RKO (cell line): ENCODE data around the gene MINK1.
"Not testable (repeated sequence)": the region's sequence is repeated elsewhere in the genome, so short reads cannot be mapped to it uniquely, and the experiment has no call there.

Experiments used
- DNase-seq: peaks from one replicate; pipeline ENCODE4 v3.0.0-alpha.2; 2016; ENCODE audit warnings: low spot score

MINK1 gene

GRCh38 chr17:4846635-4847390, 13.7 kb downstream of the MINK1 start:
- no peak for DNase-seq

DNA sequence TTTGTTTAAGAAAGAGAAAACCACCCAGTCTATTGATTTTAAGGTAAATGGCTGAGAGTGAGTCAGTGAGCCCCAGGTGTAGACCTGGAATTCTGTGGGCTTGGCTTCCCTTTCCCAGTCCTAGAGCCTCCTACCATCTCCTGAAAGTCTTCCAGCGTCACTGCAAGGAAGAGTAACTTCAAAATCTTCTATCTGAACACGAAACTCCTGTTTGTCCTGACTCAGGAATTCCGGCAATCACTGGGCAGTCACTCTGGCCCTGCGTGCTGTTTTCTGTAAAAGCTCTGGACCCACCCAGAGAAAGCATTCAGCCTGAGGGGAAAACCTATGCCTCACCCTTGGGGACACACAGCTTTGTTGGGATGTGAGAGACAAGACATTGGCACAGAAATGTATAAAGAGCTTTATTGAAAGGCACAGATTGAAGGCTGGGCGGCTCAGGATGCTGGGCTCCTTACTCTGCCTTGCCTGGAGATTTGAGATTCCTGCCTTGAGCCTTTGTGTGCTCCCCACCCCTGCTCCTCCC, 15.9 kb downstream of the MINK1 start:
- DNase-seq = no peak

GRCh38 chr17:4850246-4850645, 17.1 kb downstream of the MINK1 start:
- no peak for DNase-seq

DNA sequence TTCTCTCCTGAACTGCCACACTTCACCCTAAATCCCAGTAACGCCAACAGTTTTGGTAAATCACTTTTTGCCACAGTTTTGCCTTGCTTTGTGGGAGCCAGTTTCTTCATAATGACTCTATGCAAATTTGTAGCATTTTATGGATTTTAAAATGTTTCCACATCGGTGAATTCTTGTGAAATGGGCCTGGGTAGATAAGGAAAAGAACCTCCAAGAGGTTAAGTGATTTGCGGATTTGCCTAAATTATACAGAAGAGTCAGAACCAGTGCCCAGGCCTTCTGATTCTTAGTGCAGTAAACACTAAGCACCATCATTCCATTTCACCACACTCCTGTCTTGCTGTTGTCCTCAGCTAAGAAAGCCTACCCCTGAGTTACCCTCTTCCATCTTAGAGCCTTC, 17.9 kb downstream of the MINK1 start:
- no peak for DNase-seq

GRCh38 chr17:4852567-4853207, 19.5 kb downstream of the MINK1 start:
- DNase-seq = no peak

DNA sequence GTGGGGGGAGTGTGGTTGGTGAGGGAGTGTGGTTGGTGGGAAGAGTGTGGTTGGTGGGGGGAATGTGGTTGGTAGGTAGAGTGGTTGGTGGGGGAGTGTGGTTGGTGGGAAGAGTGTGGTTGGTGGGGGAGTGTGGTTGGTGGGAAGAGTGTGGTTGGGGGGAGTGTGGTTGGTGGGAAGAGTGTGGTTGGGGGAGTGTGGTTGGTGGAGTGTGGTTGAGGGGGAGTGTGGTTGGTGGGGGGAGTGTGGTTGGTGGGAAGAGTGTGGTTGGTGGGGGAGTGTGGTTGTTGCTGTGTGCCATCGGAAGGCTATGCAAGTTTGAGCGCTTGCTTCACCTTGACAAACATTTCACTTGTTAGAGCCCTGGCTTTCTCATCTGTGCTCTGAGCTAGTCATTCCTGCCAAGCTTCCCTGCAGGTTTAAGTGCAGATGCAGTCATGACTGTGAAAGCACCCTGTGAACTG, 20.1 kb downstream of the MINK1 start:
- DNase-seq = no peak

DNA sequence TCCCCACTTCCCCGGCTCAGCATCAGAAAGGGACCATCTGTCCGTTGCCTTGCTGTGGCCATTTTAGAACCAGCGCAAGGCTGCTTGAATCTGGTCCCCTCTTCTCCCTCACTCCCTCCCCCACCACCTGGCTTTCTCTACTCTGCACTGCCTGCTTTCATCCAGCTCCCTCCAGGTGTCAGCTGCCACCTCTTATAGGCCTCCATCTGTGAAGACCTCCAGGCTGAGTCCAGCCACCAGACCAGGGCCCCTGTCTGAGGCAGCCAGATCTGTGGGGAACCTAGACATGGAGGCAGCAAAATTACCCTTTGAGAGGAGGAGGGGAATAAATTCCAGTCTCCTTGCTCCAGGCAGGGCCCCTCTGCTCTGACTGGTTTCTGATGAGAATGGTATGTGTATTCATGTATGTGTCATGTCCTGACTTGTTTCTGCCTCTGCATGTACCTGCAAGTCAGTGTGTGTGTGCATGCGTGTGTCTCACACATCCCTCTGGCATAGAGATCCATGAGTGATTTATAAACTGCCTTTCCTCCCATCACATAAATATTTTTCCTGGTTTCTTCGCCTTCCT, 21.1 kb downstream of the MINK1 start:
- DNase-seq = no peak

- no peak for DNase-seq
Measured at GRCh38 chr17:4856271-4856936, 23.3 kb downstream of the MINK1 start.

DNA sequence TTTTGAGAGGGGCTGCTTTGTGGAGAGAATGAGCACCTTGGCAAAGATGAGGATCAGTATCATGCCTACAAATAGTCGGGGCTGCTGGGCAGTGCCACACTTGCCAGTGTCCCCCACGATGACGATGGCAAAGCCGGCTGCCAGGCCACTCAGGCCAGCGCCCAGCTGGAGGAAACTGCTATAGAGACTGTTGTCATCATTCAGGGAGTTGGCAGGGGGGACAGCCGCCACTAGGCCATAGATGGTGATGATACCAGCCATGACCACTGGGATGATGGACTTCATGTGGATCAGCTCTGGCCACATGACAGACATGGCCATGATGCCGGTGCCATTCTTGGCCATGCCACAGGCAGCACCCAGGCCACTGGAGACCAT, 23.8 kb downstream of the MINK1 start:
- no peak for DNase-seq

DNA sequence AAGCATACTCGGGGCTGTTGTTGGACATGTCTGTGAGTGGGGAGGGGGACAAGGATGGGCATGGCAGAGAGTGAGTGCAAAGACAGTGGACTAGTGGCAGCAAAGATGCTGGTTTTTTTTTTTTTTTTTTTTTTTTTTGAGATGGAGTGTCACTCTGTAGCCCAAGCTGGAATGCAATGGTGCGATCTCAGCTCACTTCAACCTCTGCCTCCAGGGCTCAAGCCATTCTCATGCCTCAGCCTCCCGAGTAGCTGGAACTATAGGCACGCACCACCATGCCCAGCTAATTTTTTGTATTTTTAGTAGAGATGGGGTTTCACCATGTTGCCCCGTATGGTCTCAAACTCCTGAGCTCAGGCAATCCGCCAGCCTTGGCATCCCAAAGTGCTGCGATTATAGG, 24.2 kb downstream of the MINK1 start:
- not testable (repeated sequence) for DNase-seq

DNA sequence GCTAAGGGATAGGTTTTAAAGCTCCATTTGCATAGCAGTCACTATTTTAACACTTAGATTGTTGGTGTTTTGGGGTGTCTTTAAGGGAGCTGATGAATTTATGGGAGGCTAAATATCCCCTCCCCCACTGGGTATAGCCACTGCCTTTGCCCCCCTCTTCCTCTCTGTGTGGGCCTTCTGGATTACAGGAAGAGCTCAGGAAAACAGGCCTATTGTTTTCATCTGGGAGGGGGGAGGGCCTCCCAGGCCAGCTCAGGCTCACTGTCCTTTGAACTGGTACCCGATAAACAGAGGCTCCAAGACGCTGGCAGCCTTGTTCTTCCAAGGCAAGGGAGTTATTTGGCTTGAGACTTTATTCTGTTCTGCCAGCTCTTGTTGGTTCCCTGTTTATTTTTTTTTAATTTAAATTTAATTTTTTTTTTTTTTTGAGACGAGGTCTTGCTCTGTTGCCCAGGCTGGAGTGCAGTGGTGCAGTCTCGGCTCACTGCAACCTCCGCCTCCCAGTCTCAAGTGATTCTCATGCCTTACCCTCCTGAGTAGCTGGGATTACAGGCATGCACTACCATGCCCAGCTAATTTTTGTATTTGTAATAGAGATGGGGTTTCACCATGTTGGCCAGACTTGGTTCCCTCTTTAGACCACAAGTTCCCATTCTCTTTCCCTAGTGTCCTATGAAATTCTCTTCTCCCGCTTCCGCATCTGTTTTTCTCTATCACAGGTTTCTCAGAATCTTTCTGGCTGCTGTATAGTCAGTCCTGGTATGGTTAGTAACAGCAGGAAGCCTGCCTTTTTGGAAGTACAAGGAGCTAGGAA, 25.1 kb downstream of the MINK1 start:
- DNase-seq = no peak

DNA sequence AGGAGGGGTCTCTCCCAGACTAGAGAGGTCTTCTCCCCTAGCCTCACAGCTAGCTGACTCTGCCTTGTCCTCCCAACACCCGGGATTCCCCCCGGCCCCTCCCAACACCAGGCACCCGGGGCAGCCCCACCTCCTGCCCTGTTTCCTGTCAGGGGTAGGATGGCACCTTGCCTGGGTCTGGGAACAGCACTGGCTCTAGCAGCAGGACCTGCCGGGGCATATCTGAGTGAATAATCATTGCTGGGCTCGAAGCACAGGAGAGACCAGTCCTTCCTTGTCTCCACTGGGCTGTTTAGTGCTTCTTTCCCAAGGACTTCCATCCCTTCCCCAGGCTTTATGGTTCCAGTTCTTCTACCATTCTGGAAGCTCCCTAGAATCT, 25.7 kb downstream of the MINK1 start:
- DNase-seq = no peak

GRCh38 chr17:4859816-4860625, 26.9 kb downstream of the MINK1 start:
- DNase-seq = no peak

- no peak for DNase-seq
Measured at GRCh38 chr17:4860651-4861050, 27.5 kb downstream of the MINK1 start.

- no peak for DNase-seq
Measured at GRCh38 chr17:4861052-4861451, 27.9 kb downstream of the MINK1 start.

- DNase-seq = no peak
Measured at GRCh38 chr17:4862720-4863119, 29.6 kb downstream of the MINK1 start.

GRCh38 chr17:4863321-4863720, 30.2 kb downstream of the MINK1 start:
- no peak for DNase-seq

DNA sequence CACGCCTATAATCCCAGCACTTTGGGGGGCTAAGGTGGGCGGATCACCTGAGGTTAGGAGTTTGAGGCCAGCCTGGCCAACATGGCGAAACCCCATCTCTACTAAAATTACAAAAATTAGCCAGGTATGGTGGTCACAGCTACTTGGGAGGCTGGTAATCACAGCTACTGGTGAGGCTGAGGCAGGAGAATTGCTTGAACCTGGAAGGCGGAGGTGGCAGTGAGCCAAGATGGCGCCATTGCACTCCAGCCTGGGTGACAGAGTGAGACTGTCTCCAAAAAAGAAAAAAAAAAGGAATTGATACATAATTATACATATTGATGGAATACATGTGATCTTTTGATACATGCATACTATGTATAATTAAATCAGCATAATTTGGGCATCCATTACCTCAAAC, 34.4 kb downstream of the MINK1 start:
- not testable (repeated sequence) for DNase-seq

GRCh38 chr17:4869058-4869998, 36.2 kb downstream of the MINK1 start:
- DNase-seq = not testable (repeated sequence)

DNA sequence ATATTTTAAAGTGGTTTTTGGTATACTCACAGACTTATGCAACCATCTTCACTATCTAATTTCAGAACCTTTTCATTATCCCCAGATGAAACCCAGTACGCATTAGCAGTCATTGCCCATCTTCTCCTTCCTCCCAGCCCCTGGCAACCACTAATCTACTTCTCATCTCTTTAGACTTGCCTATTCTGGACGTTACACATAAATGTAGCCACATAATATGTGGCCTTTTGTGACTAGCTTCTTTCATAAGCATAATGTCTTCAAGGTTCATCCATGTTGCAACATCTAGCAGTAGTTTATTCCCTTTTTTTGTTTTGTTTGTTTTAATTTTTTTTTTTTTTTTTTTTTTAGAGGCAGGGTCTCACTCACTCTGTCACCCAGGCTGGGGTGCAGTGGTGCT, 37.7 kb downstream of the MINK1 start:
- DNase-seq = no peak
